Epithelial cell of esophagus (primary cell): ENCODE results near the gene PNPO.

Experiments used
- DNase-seq: peaks from one replicate; pipeline ENCODE4 v3.0.0; 2010; ENCODE audit warnings: low read depth
- H3K4me3 ChIP-seq: 2 replicates; pipeline ENCODE4 v1.5.1; 2011; ENCODE audit warnings: mild to moderate bottlenecking, low read length, control low read depth
- TF ChIP-seq, protein P1 (sequence below): IDR thresholded peaks from 2 replicates; pipeline ENCODE4 v1.5.1; 2011; ENCODE audit warnings: low read depth, mild to moderate bottlenecking, low read length, control low read depth, inconsistent platforms; ENCODE audit not compliant: insufficient read depth; ENCODE audit errors: missing control alignments

Gene PNPO

DNA sequence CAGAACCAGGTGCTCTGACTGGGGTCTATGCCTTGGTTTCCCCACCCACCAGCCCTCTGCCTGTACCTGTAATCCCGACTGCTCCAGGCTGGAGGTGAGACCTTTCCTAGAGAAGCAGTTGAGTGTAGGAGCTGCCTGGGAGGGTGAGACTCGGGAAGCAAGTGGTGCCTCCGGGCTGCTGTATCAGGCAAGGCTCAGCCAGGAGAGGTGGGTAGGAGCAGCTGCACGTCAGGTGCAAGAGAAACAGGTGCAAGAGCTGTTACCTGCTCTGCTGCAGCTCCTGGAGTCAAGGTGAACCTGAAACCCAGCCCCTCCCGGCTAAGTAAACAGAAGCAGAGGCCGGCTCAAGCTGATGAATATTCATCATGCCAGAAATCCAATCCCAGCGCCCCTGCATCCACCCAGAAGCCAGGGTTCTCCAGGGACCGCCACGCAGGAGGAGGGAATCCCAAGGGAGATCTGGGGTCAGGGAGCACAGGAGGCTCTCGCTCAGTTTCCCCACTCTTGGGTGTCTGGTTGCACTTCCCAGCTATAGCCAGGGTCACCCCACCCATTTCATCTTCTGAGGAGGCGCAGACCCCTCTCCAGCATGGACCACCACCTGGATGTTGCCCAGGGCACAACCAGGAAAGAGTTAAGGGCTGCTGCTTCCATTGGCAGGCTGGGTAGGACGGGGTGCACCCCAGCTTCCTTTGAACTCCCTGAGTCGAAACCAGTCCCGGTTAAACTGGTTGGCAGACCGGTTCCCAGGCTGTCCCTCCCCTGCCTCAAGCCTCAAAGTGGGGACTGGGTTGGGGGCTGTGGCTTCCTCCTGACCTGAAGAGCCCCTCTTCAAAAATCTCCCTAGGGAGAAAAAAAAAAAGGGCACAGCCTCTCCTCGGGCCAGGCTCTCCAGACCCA is 16.5 kb downstream of the PNPO start, which contains the start of gene PRR15L:
PRR15L (minus strand) TSS at position 293 of the 900 bp plus-strand sequence. CDS start 4,649 bp downstream, outside the sequence.
- peak; percentile 73 for DNase-seq
- TF ChIP-seq, protein P1, sequence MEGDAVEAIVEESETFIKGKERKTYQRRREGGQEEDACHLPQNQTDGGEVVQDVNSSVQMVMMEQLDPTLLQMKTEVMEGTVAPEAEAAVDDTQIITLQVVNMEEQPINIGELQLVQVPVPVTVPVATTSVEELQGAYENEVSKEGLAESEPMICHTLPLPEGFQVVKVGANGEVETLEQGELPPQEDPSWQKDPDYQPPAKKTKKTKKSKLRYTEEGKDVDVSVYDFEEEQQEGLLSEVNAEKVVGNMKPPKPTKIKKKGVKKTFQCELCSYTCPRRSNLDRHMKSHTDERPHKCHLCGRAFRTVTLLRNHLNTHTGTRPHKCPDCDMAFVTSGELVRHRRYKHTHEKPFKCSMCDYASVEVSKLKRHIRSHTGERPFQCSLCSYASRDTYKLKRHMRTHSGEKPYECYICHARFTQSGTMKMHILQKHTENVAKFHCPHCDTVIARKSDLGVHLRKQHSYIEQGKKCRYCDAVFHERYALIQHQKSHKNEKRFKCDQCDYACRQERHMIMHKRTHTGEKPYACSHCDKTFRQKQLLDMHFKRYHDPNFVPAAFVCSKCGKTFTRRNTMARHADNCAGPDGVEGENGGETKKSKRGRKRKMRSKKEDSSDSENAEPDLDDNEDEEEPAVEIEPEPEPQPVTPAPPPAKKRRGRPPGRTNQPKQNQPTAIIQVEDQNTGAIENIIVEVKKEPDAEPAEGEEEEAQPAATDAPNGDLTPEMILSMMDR: no peak
- peak within 1 kb of the TSS; percentile 50 for H3K4me3 ChIP-seq

DNA sequence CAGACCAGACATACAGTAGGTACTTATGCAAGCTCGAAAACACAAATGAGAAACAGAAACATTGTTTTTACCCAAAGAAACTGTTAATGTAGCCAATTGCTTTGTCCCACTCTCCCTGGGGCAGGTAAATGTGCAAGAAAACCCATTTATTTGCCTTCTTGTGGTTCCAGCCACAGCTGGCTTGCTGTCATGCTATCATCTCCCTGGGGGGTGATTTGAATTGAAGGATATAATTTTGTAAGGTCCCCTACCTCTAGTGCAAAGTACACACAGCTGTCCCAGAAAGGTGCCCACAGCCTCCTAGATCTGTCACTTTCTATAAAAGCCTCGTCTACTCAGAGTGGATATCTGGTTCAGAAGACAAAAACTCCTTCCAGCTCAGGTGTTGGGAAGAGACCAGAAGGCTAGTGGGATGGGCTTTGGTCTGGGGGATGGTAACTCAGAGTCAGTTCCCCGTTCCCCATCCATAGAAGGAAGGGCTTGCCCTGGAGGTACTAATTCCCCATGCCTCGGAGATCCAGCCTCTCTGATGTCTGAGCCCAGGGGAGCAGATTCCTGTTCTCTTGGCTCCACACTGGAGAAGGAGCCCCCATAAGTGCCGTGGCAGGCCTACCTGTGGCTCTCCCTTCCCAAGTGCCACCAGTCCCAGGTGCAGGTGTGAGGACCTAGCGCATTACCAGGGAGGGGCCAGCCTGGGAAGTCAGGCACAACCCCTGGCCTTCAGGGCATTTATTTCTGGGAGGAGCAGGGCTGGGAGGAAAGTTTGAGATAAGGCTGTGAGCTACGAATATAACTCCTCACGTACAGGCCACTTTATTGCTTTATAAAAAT is 18.7 kb downstream of the PNPO start:
- H3K4me3 ChIP-seq: no peak overlapping the region
- TF ChIP-seq, protein P1: no peak
- no peak for DNase-seq

DNA sequence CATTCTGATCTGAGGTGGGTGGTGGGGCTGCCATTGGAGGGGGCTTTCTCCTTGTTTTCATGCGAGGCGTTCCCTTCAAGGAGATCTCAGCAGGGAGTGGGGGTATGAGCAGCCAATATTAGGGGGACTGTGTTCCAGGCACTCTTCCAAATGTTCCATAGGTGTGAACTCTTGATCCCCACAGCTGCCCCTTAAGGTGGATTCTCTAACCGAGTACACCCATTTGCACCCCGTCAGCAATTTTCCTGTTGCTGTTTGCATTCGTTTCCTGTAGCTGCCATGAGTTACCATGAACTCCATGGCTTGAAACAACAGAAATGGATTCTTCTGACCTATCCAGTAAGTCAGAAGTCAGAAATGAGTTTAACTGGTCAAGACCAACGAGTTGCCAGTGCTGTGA is 20.0 kb downstream of the PNPO start:
- TF ChIP-seq, protein P1: no peak
- no peak overlapping the region for H3K4me3 ChIP-seq
- DNase-seq: no peak

DNA sequence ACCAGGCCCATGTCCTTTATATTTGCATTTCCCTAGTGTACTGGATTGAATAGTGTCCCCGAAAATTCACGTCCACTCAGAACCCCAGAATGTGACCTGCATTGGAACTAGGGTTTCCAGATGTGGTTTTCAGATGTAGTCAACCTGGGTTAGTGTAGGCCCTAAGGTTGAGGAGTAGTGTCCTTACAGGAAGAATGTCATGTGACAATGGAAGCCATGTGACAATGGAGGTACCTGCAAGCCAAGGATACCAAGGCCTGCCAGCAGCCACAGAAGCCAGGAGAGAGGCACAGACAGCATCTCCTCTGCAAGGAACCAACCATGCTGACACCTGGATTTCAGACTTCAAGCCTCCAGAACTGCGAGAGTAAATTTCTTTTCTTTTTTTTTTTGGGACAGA is 21.5 kb downstream of the PNPO start:
- DNase-seq: no peak
- no peak overlapping the region for H3K4me3 ChIP-seq
- TF ChIP-seq, protein P1: no peak

DNA sequence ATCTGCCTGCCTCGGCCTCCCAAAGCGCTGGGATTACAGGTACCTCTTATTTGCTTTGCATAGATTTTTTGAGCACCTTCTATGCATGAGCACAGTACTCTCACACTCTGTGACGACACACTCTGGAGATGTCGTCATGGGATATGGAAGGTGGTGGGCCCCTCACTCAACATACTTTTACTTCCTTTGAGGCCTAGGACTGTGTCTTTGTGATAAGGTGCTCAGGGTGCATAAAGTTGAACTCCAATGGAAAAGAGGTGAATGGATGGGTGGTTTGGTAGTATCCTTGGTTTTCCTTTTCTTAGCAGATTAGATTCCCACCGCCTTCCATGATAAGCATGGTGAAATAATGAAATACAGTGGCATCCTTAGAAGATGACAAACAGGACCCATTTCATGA is 23.5 kb downstream of the PNPO start:
- H3K4me3 ChIP-seq: no peak overlapping the region
- TF ChIP-seq, protein P1: no peak
- DNase-seq: no peak

DNA sequence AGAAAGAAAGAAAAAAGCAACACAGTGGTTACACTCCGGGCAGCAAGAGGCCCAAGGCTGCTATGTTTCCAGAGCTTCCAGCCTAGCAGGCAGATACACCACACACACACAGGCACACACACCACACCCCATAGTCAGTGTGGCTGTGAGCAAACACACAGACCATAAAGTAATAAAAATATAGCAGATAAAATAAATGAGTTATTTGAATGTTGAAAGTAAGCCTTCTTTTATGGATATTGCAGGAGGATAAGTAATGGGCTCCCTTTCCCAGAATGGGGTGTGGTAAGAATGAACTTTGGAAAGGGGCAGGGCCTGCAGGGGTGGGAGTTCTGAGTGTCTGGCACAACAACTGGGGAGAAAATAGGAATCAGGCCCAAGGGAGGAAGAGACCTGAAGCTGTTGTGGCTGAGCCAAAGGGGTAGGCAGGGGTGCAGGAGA is 24.7 kb downstream of the PNPO start:
- no peak for DNase-seq
- no peak overlapping the region for H3K4me3 ChIP-seq
- TF ChIP-seq, protein P1: no peak
